SK-N-SH (cell line): ENCODE data around the gene NECAB2.

ENCODE experiments used
- EP300 ChIP-seq, 2 experiments: IDR thresholded peaks; 2 replicates each; pipeline versions ENCODE4 v1.4.0 to v1.6.1; 2012; ENCODE audit warnings: borderline replicate concordance in 1 of 2, low read depth in 1 of 2, low read length in 1 of 2
- EZH2phosphoT487 ChIP-seq: fragments of 200-600 bp; sonication (generic); IDR thresholded peaks from 2 replicates; pipeline ENCODE4 v1.6.1; 2017; ENCODE audit warnings: low read depth, mixed run types, mild to moderate bottlenecking, antibody characterized with exemption, moderate library complexity, borderline replicate concordance
- MXI1 ChIP-seq: IDR thresholded peaks from 2 replicates; pipeline ENCODE4 v1.6.1; 2012; ENCODE audit warnings: mild to moderate bottlenecking, low read depth, low read length, improper control_type of control experiment
- POLR2AphosphoS5 ChIP-seq: IDR thresholded peaks from 2 replicates; pipeline ENCODE4 v1.6.1; 2012; ENCODE audit warnings: low read depth, low read length
- RXRA ChIP-seq: IDR thresholded peaks from 2 replicates; pipeline ENCODE4 v1.4.0; 2012; ENCODE audit warnings: low read depth, mild to moderate bottlenecking, borderline replicate concordance
- TCF12 ChIP-seq: IDR thresholded peaks from 2 replicates; pipeline ENCODE4 v1.4.0; 2012
- TF ChIP-seq, protein P1 (sequence below): fragments of 200-600 bp; sonication (generic); IDR thresholded peaks from 2 replicates; pipeline ENCODE4 v1.6.1; 2017; ENCODE audit warnings: antibody characterized with exemption, mild to moderate bottlenecking, moderate library complexity

DNA sequence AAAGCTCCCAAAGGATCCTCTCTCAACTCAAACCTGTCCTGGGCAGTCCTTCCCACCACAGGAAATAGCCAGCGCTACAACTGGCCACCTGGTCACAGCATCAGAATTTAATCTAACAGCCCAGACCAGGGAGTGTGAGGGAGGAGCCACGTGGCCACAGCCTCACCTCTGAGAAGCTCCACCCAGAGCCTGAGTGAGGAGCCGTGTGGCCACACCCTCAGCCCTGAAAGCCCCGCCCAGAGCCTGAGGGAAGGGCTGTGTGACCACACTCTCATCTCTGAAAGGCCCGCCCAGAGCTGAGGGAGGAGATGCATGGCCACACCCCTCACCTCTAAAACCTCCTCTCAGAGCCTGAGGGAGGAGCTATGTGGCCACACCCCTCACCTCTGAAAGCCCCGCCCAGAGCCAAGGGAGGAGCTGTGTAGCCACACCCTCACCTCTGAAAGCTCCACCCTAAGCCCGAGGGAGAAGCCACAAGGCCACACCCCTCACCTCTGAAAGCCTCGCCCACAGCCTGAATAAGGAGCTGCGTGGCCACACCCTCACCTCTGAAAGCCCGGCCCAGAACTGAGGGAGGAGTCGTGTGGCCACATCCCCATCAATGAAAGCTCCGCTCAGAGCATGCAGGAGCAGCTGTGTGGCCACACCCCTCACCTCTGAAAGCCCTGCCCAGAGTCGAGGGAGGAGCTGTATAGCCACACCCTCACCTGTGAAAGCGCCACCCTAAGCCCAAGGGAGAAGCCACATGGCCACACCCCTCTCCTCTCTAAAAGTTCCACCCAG is 45.9 kb downstream of the NECAB2 start:
- TF ChIP-seq, protein P1, sequence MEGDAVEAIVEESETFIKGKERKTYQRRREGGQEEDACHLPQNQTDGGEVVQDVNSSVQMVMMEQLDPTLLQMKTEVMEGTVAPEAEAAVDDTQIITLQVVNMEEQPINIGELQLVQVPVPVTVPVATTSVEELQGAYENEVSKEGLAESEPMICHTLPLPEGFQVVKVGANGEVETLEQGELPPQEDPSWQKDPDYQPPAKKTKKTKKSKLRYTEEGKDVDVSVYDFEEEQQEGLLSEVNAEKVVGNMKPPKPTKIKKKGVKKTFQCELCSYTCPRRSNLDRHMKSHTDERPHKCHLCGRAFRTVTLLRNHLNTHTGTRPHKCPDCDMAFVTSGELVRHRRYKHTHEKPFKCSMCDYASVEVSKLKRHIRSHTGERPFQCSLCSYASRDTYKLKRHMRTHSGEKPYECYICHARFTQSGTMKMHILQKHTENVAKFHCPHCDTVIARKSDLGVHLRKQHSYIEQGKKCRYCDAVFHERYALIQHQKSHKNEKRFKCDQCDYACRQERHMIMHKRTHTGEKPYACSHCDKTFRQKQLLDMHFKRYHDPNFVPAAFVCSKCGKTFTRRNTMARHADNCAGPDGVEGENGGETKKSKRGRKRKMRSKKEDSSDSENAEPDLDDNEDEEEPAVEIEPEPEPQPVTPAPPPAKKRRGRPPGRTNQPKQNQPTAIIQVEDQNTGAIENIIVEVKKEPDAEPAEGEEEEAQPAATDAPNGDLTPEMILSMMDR, result no peak
- no peak for TF ChIP-seq EZH2phosphoT487
- TF ChIP-seq POLR2AphosphoS5, result no peak
- TF ChIP-seq EP300 (IDR thresholded peaks at IDR 0.05; ENCODE audit: borderline replicate concordance in 1 of 2, low read depth in 1 of 2, low read length in 1 of 2), result no peak
- no peak for TF ChIP-seq TCF12
- TF ChIP-seq RXRA, result no peak
- no peak for TF ChIP-seq MXI1
